Measurements from ENCODE around the gene DOK6. TPM values are rescaled to one million over a fixed set of nuclear protein-coding genes. Genes with fewer than 3 reads are reported as not detected.

The DOK6 gene
- total RNA-seq, 1 donor from 2014 or later: 0.43 TPM

DNA sequence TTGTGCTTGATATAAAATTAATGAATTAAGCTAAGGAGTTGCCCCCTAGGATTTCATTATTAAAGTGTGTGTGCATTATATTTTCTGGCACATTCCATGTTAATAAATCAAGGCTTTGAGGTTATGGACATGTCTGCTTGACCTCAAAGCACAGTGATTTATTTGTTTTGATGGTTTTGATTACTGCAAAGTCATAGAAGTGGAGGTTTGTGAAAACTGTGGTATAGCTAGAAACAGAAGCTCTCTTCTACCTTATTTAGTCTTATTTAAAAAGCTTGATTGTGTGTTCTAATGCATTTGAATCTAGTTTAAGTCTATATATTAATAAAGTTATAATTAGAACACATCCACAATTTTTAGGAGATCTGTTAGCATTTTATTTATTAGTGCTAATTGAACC lies 32.2 kb downstream of the DOK6 start:
- Histone ChIP-seq H3K4me3 (no peak overlapping the region), H2AFZ (replicated peaks) (no peak overlapping the region), H4K20me1 (ENCODE audit: low read depth) (no peaks in the 10 kb centered on the region), H3K36me3 (no peaks in the 10 kb centered on the region), H3K79me2 (ENCODE audit: low read depth) (no peaks in the 10 kb centered on the region), H3F3A (ENCODE audit: low read depth) (no peaks in the 10 kb centered on the region), H3K9me3 (ENCODE audit: low read depth) (no peaks in the 10 kb centered on the region), H3K4me1 (no peaks in the 10 kb centered on the region), H3K27ac (no peak overlapping the region), H3K9ac (no peak overlapping the region), H3K27me3 (no peaks in the 10 kb centered on the region), H3K4me2 (no peak overlapping the region)
- Mint-ChIP-seq H3K27ac (no peak overlapping the region), H3K4me1 (no peaks in the 10 kb centered on the region), H3K36me3 (no peaks in the 10 kb centered on the region), H3K9me3 (peaks cover 14% of the 10 kb centered on the region), H3K4me3 (no peak overlapping the region), H3K27me3 (ENCODE audit: insufficient read depth, low read depth) (no peaks in the 10 kb centered on the region)
- DNase-seq (ENCODE audit: low spot score): no peak
- TF ChIP-seq, protein P1, sequence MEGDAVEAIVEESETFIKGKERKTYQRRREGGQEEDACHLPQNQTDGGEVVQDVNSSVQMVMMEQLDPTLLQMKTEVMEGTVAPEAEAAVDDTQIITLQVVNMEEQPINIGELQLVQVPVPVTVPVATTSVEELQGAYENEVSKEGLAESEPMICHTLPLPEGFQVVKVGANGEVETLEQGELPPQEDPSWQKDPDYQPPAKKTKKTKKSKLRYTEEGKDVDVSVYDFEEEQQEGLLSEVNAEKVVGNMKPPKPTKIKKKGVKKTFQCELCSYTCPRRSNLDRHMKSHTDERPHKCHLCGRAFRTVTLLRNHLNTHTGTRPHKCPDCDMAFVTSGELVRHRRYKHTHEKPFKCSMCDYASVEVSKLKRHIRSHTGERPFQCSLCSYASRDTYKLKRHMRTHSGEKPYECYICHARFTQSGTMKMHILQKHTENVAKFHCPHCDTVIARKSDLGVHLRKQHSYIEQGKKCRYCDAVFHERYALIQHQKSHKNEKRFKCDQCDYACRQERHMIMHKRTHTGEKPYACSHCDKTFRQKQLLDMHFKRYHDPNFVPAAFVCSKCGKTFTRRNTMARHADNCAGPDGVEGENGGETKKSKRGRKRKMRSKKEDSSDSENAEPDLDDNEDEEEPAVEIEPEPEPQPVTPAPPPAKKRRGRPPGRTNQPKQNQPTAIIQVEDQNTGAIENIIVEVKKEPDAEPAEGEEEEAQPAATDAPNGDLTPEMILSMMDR (IDR thresholded peaks at IDR 0.05): no peak
- TF ChIP-seq EZH2 (IDR thresholded peaks at IDR 0.05) (no peak), EZH2phosphoT487 (IDR thresholded peaks at IDR 0.05) (no peak)

DNA sequence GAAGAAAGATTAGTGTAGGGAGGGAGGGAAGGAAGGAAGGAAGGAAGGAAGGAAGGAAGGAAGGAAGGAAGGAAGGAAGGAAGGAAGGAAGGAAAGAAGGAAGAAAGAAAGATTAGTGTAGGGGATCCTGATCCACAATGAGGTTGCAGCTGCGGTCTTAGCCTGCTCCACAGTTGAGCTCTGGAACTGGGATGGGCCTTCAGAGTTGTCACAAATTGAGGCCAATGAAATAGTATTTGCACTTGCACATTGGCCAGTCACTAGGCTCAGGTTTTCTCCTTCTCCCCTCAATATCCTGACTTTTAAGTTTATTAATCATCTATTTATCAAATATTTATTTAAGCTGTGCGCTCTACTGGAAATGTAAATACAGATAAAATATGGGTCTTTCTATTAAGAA lies 34.3 kb downstream of the DOK6 start:
- Histone ChIP-seq H3K4me1 (no peaks in the 10 kb centered on the region), H2AFZ (replicated peaks) (no peak overlapping the region), H3K79me2 (ENCODE audit: low read depth) (no peaks in the 10 kb centered on the region), H3K4me2 (no peak overlapping the region), H3F3A (ENCODE audit: low read depth) (no peaks in the 10 kb centered on the region), H3K36me3 (no peaks in the 10 kb centered on the region), H3K27me3 (no peaks in the 10 kb centered on the region), H3K9me3 (ENCODE audit: low read depth) (no peaks in the 10 kb centered on the region), H4K20me1 (ENCODE audit: low read depth) (no peaks in the 10 kb centered on the region), H3K9ac (no peak overlapping the region), H3K27ac (no peak overlapping the region), H3K4me3 (no peak overlapping the region)
- no peak for DNase-seq (ENCODE audit: low spot score)
- Mint-ChIP-seq H3K27me3 (ENCODE audit: insufficient read depth, low read depth) (no peaks in the 10 kb centered on the region), H3K9me3 (peaks cover 30% of the 10 kb centered on the region), H3K4me3 (no peak overlapping the region), H3K36me3 (peaks cover 4% of the 10 kb centered on the region), H3K27ac (no peak overlapping the region), H3K4me1 (no peaks in the 10 kb centered on the region)
- no peak for TF ChIP-seq EZH2 (IDR thresholded peaks at IDR 0.05)
- TF ChIP-seq, protein P1 (IDR thresholded peaks at IDR 0.05): no peak
- no peak for TF ChIP-seq EZH2phosphoT487 (IDR thresholded peaks at IDR 0.05)

DNA sequence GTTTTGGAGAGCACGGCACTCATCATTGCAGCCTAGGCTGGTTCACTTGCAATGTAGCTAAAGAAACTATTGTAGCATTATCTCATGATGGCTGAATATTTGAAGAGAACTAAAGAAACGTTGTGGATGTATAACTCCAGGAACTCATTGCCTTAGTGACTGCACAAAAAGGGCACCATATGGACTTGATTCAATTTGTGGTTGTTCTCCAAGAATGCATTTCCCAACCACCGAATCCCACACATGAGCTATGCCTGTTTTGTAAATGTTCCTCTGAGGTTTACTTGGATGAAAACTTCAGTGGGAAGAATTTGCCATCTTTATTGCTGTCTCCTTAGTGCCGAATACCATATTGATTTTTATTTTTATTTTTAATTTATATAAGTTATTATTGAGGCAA lies 43.5 kb downstream of the DOK6 start:
- Mint-ChIP-seq H3K27ac (no peak overlapping the region), H3K9me3 (peaks cover 24% of the 10 kb centered on the region), H3K4me1 (no peaks in the 10 kb centered on the region), H3K4me3 (no peak overlapping the region), H3K27me3 (ENCODE audit: insufficient read depth, low read depth) (no peaks in the 10 kb centered on the region), H3K36me3 (peaks cover 4% of the 10 kb centered on the region)
- no peaks in the 10 kb centered on the region for H3K4me1 ChIP-seq
- no peaks in the 10 kb centered on the region for H3K79me2 ChIP-seq (ENCODE audit: low read depth)
- no peak overlapping the region for H3K27ac ChIP-seq
- H3K27me3 ChIP-seq: no peaks in the 10 kb centered on the region
- DNase-seq (ENCODE audit: low spot score): no peak
- no peak overlapping the region for H2AFZ ChIP-seq (replicated peaks)
- no peaks in the 10 kb centered on the region for H3K9me3 ChIP-seq (ENCODE audit: low read depth)
- no peak overlapping the region for H3K4me3 ChIP-seq
- no peak overlapping the region for H3K9ac ChIP-seq
- no peak overlapping the region for H3K4me2 ChIP-seq
- H3F3A ChIP-seq (ENCODE audit: low read depth): no peaks in the 10 kb centered on the region
- H3K36me3 ChIP-seq: no peaks in the 10 kb centered on the region
- no peaks in the 10 kb centered on the region for H4K20me1 ChIP-seq (ENCODE audit: low read depth)
- TF ChIP-seq EZH2phosphoT487 (IDR thresholded peaks at IDR 0.05): no peak
- TF ChIP-seq, protein P1 (IDR thresholded peaks at IDR 0.05): no peak
- TF ChIP-seq EZH2 (IDR thresholded peaks at IDR 0.05): no peak
